Panc1 (cell line): ENCODE data around the gene SPATA20. TPM values are rescaled to one million over a fixed set of nuclear protein-coding genes. Genes with fewer than 3 reads are reported as not detected.
A peak's percentile ranks its signal among the peaks of the same experiment; 100 is the strongest.

Experiments used
- ATAC-seq: fragments of 200-7000 bp; cut with Tn5 transposase; 2 replicates; pipeline ENCODE4 v1.9.1; 2020; ENCODE audit warnings: mild to moderate bottlenecking, moderate library complexity
- BruUV-seq: library from RNA; stranded (reverse); fragments of 400-500 nt; replicated peaks from 2 replicates; lab custom pipeline; 2021; lab: Mats Ljungman, UMichigan
- CTCF ChIA-PET: fragments of 300-600 bp; sonication (Branson Sonifier 250); formaldehyde crosslinking; loops from one replicate; lab custom pipeline; 2022; ENCODE audit warnings: antibody characterized with exemption; lab: Charles Lee
- POLR2A ChIA-PET: fragments of 300-600 bp; sonication (Branson Sonifier 250); formaldehyde crosslinking; loops from one replicate; lab custom pipeline; 2022; ENCODE audit warnings: antibody characterized with exemption; lab: Charles Lee
- DNase-seq: peaks from one replicate; pipeline ENCODE4 v3.0.0-alpha.2; 2010; ENCODE audit warnings: low read depth, low spot score
- H3K27ac ChIP-seq: 2 replicates; pipeline ENCODE4 v1.5.1; 2011; ENCODE audit warnings: mild to moderate bottlenecking, low read length, inconsistent platforms
- H3K27me3 ChIP-seq: fragments of 200-500 bp; sonication (Bioruptor generic); 2 replicates; pipeline ENCODE4 v1.6.0; 2014; ENCODE audit warnings: low read length, inconsistent platforms; ENCODE audit not compliant: control insufficient read depth, insufficient read depth
- H3K36me3 ChIP-seq: fragments of 200-500 bp; sonication (Bioruptor generic); 2 replicates; pipeline ENCODE4 v1.5.1; 2014; ENCODE audit warnings: inconsistent platforms, mild to moderate bottlenecking, low read length, moderate library complexity; ENCODE audit not compliant: control insufficient read depth, insufficient read depth
- H3K4me1 ChIP-seq: 2 replicates; pipeline ENCODE4 v1.5.1; 2011; ENCODE audit warnings: inconsistent platforms, mild to moderate bottlenecking, low read length, moderate library complexity; ENCODE audit not compliant: control insufficient read depth, insufficient read depth
- H3K4me3 ChIP-seq, 2 experiments: 2 replicates each; pipeline ENCODE4 v1.5.1; 2011 to 2012; ENCODE audit warnings: low read depth in 2 of 2, low read length in 2 of 2, mild to moderate bottlenecking in 2 of 2, inconsistent platforms in 1 of 2, moderate library complexity in 1 of 2
- H3K9me3 ChIP-seq: fragments of 200-500 bp; sonication (Bioruptor generic); 2 replicates; pipeline ENCODE4 v1.5.1; 2014; ENCODE audit warnings: low read depth, mild to moderate bottlenecking, inconsistent platforms, low read length, moderate library complexity; ENCODE audit not compliant: control insufficient read depth, insufficient read depth
- POLR2AphosphoS5 ChIP-seq: IDR thresholded peaks from 2 replicates; pipeline ENCODE4 v1.6.1; 2012; ENCODE audit warnings: mild to moderate bottlenecking, low read depth, low read length, moderate library complexity
- SIN3A ChIP-seq: IDR thresholded peaks from 2 replicates; pipeline ENCODE4 v1.6.1; 2012; ENCODE audit warnings: low read depth, mild to moderate bottlenecking, low read length, moderate library complexity, borderline replicate concordance; ENCODE audit not compliant: insufficient read depth
- TCF7L2 ChIP-seq: IDR thresholded peaks from 2 replicates; pipeline ENCODE4 v1.6.1; 2011; ENCODE audit warnings: mild to moderate bottlenecking, low read depth, low read length, inconsistent platforms
- in situ Hi-C: cut with HindIII; loops from 2 replicates; pipeline ENCODE4 v1.10.0; 2016; ENCODE audit warnings: low sequenced_read_pairs, low pct_unique_long_range_greater_than_20kb
- intact Hi-C: fragments of 100-400 bp; cut with micrococcal nuclease; formaldehyde crosslinking; loops from one replicate; pipeline ENCODE4 v1.10.0; 2022; ENCODE audit not compliant: unreplicated experiment
- total RNA-seq: library from RNA; stranded (reverse); gene quantifications from one replicate; pipeline ENCODE4 v1.2.1, GENCODE V29; 2021; ENCODE audit not compliant: unreplicated experiment
- TF ChIP-seq, protein P1 (sequence below): fragments of 450-650 bp; IDR thresholded peaks from 2 replicates; pipeline ENCODE4 v1.5.1; 2017; ENCODE audit warnings: mild to moderate bottlenecking
- TF ChIP-seq, protein P2 (sequence below), 2 experiments: IDR thresholded peaks; 2 replicates each; pipeline ENCODE4 v1.6.1; 2011 to 2012; ENCODE audit warnings: low read depth in 2 of 2, control low read depth in 1 of 2, low read length in 1 of 2, mild to moderate bottlenecking in 1 of 2, moderate library complexity in 1 of 2; ENCODE audit not compliant: insufficient read depth in 1 of 2

The SPATA20 gene
- total RNA-seq, 1 experiment from 2014 or later: 82.2 TPM

DNA sequence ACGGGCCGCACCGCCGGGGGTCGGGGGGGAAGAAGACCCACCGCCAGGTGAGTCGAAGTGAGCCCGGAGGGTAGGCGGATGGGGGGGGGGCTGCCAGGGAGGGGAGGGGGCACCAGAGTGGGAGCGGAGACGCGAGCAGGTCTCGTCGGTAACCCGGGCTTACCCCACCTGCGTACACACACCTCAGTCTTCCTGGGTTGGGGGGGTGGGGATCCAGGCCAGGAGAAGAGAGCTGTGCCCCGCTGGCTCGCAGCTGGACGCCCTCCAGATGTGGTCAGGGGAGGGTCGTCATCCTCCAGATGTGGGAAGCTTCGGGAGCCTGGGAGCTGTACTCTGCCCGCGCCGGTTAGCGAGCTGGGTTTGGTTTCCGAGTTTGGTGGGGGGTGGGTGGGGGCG, 14.8 kb downstream of the SPATA20 start:
- ChIA-PET CTCF (interaction anchor here (0.6 to 1.7 kb wide), 7 partner anchors 38 to 155 kb away, joined by 3 to 7 read pairs (median 5); no protein-coding TSS in a partner anchor), POLR2A (interaction anchor here (0.6 kb wide), 1 partner anchor 59 kb away, joined by 3 read pairs; no protein-coding TSS in a partner anchor)
- BruUV-seq: no TSS peak
- Histone ChIP-seq H3K9me3 (no peaks in the 10 kb centered on the region), H3K27me3 (no peaks in the 10 kb centered on the region; the same call in 1 of the 2 replicates), H3K27ac (no peak overlapping the region), H3K4me1 (peaks cover 27% of the 10 kb centered on the region), H3K36me3 (no peaks in the 10 kb centered on the region), H3K4me3 (peak overlapping the region; percentile 34 to 76; a peak in 3 of 4 replicates)
- ATAC-seq (no peak), DNase-seq (no peak)
- in situ Hi-C loops: no loop called here
- intact Hi-C loops: no loop called here
- TF ChIP-seq, protein P1, sequence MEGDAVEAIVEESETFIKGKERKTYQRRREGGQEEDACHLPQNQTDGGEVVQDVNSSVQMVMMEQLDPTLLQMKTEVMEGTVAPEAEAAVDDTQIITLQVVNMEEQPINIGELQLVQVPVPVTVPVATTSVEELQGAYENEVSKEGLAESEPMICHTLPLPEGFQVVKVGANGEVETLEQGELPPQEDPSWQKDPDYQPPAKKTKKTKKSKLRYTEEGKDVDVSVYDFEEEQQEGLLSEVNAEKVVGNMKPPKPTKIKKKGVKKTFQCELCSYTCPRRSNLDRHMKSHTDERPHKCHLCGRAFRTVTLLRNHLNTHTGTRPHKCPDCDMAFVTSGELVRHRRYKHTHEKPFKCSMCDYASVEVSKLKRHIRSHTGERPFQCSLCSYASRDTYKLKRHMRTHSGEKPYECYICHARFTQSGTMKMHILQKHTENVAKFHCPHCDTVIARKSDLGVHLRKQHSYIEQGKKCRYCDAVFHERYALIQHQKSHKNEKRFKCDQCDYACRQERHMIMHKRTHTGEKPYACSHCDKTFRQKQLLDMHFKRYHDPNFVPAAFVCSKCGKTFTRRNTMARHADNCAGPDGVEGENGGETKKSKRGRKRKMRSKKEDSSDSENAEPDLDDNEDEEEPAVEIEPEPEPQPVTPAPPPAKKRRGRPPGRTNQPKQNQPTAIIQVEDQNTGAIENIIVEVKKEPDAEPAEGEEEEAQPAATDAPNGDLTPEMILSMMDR: no peak
- TF ChIP-seq POLR2AphosphoS5: no peak
- TF ChIP-seq SIN3A: no peak
- TF ChIP-seq, protein P2, sequence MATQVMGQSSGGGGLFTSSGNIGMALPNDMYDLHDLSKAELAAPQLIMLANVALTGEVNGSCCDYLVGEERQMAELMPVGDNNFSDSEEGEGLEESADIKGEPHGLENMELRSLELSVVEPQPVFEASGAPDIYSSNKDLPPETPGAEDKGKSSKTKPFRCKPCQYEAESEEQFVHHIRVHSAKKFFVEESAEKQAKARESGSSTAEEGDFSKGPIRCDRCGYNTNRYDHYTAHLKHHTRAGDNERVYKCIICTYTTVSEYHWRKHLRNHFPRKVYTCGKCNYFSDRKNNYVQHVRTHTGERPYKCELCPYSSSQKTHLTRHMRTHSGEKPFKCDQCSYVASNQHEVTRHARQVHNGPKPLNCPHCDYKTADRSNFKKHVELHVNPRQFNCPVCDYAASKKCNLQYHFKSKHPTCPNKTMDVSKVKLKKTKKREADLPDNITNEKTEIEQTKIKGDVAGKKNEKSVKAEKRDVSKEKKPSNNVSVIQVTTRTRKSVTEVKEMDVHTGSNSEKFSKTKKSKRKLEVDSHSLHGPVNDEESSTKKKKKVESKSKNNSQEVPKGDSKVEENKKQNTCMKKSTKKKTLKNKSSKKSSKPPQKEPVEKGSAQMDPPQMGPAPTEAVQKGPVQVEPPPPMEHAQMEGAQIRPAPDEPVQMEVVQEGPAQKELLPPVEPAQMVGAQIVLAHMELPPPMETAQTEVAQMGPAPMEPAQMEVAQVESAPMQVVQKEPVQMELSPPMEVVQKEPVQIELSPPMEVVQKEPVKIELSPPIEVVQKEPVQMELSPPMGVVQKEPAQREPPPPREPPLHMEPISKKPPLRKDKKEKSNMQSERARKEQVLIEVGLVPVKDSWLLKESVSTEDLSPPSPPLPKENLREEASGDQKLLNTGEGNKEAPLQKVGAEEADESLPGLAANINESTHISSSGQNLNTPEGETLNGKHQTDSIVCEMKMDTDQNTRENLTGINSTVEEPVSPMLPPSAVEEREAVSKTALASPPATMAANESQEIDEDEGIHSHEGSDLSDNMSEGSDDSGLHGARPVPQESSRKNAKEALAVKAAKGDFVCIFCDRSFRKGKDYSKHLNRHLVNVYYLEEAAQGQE (IDR thresholded peaks at IDR 0.05; ENCODE audit: insufficient read depth in 1 of 2, low read depth in 2 of 2, low read length in 1 of 2): no peak
- no peak for TF ChIP-seq TCF7L2

DNA sequence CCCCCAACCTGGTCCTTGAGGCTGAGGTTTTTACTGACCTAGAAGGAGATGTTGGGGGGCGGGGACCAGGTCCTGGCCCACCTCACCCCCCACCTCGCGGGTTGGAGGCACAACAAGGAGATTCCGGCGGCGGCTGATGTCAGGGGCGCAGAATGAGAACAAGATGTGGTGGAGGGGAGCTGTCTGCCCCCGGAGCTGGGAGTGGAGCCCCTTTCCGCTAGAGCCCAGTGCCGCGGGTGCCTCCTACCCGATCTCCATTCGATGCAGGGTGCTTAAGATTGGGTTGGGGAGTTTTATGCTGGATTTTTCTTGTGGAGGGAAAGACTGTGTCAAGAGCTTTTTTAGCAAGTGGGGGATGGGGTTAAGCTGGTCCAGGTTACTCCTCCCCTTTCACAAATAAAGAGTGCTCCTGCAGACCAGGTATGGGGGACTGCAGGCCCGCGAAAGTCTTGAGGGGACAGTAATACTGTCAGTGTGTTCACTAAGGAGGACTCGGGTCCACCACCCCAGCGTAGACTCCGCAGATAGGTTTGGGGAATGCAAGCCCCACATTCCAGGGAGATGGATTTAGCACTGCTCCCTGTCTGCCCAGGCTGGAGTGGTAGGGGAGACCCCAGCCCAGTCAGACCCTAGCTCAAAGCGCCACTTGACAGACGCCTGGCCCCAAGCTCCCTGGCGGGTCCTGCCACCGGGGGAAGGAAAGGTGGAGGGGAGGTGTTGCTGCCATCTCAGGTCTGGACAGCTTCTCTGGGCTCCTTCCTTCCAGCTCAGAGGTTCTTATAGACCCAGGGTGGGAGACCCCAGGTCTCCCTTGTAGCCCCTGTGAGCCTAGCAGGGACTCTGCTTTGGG, 15.5 kb downstream of the SPATA20 start:
- Histone ChIP-seq H3K4me1 (peaks cover 24% of the 10 kb centered on the region), H3K27me3 (no peaks in the 10 kb centered on the region; the same call in 1 of the 2 replicates), H3K27ac (no peak overlapping the region), H3K9me3 (no peaks in the 10 kb centered on the region), H3K4me3 (peak overlapping the region; percentile 25 to 32), H3K36me3 (no peaks in the 10 kb centered on the region)
- in situ Hi-C loops (no loop called here), intact Hi-C loops (no loop called here)
- ATAC-seq: no peak
- no peak for DNase-seq
- ChIA-PET CTCF (interaction anchor here (0.6 to 1.7 kb wide), 6 partner anchors 38 to 154 kb away, joined by 4 to 7 read pairs (median 6); no protein-coding TSS in a partner anchor), POLR2A (no interaction called here)
- BruUV-seq: no TSS peak
- no peak for TF ChIP-seq POLR2AphosphoS5
- TF ChIP-seq, protein P1: no peak
- TF ChIP-seq, protein P2 (IDR thresholded peaks at IDR 0.05; ENCODE audit: insufficient read depth in 1 of 2, low read depth in 2 of 2, low read length in 1 of 2): no peak
- TF ChIP-seq TCF7L2: no peak
- TF ChIP-seq SIN3A: no peak
